Suprapubic skin (tissue), 4 donors: ENCODE measurements around the gene BCL2L1.

Experiments used
- CTCF ChIP-seq, 2 donors: fragments of 200-600 bp in 1 of 2; fragments of 450-650 bp in 1 of 2; sonication (generic) in 1 of 2; IDR thresholded peaks; one replicate each; pipeline ENCODE4 v1.5.1; 2016 to 2019; ENCODE audit warnings: antibody characterized with exemption in 2 of 2, mild to moderate bottlenecking in 1 of 2, moderate library complexity in 1 of 2
- EP300 ChIP-seq: sonication (generic); formaldehyde crosslinking; IDR thresholded peaks from one replicate; pipeline ENCODE4 v1.6.1; 2017; ENCODE audit warnings: antibody characterized with exemption
- POLR2A ChIP-seq, 2 donors: fragments of 450-650 bp; IDR thresholded peaks; one replicate each; pipeline ENCODE4 v1.6.1; 2017; ENCODE audit warnings: antibody characterized with exemption in 2 of 2, mild to moderate bottlenecking in 2 of 2, moderate library complexity in 2 of 2
- POLR2AphosphoS5 ChIP-seq, 3 donors: sonication (generic); formaldehyde crosslinking; IDR thresholded peaks; one replicate each; pipeline ENCODE4 v1.6.1; 2017; ENCODE audit warnings: antibody characterized with exemption in 3 of 3

GRCh38 chr20:31615416-31615815, 107.3 kb downstream of the BCL2L1 start:
- TF ChIP-seq POLR2A (IDR thresholded peaks at IDR 0.05) = no peak
- TF ChIP-seq CTCF (IDR thresholded peaks at IDR 0.05) = no peak
- TF ChIP-seq EP300 = no peak
- TF ChIP-seq POLR2AphosphoS5 (IDR thresholded peaks at IDR 0.05) = no peak
